HG03159 (cell line): ENCODE data around the gene LAP3.
A peak's percentile ranks its signal among the peaks of the same experiment; 100 is the strongest.

Source experiments
- ATAC-seq: cut with Tn5 transposase; IDR thresholded peaks from one replicate; pipeline ENCODE4 v1.9.1; 2021; ENCODE audit warnings: mild to moderate bottlenecking, moderate library complexity; ENCODE audit not compliant: unreplicated experiment

The LAP3 gene

GRCh38 chr4:17614416-17615299 lies 37.7 kb downstream of the LAP3 start, which contains the start of gene MED28:
Gene MED28 (plus strand): TSS chr4:17614641. CDS start chr4:17614655, 14 bp downstream.
- ATAC-seq, result peak; percentile 94

DNA sequence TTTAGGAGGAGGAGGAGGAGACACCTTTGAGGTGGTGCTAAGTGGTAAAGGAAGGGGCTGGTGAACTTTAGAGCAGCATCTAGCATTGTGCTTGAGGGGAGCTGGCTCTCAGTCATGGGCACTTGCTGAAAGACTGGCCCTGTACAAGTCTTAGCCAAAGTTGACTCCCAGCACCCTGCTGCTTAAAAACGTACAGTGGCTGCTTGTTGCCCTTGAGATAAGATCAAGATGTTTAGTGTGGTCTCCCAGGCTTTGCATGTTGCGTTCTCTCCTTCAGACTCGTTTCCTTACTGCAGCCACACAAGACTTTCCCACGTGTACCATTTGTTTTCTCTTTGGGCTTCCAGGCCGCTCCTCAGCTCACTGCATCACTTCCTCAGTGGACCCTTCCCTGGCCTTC lies 39.3 kb downstream of the LAP3 start:
- ATAC-seq, result no peak

GRCh38 chr4:17618926-17619325 lies 41.9 kb downstream of the LAP3 start:
- no peak for ATAC-seq

- no peak for ATAC-seq
Measured at GRCh38 chr4:17619416-17620105, 42.6 kb downstream of the LAP3 start.

GRCh38 chr4:17623451-17624001 lies 46.5 kb downstream of the LAP3 start:
- no peak for ATAC-seq

DNA sequence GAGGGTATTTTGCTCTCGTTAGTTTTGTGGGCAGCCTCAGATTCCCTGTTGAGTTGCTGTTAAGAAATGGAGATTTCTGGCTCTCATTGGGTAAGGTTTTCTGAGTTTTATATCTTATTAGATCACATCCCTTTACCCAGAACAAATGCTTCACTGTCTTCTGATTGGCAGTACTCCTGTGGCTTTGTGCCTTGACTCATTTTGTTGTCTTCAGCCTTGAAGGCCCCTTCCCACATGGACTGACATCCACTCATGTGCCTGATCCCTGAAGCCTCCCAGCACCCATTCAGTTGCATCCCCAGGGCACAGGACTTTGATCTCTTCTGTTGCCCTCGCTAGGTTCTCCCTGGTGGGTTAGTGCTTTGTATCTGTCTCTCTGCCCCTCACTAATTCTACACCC lies 47.8 kb downstream of the LAP3 start:
- no peak for ATAC-seq

DNA sequence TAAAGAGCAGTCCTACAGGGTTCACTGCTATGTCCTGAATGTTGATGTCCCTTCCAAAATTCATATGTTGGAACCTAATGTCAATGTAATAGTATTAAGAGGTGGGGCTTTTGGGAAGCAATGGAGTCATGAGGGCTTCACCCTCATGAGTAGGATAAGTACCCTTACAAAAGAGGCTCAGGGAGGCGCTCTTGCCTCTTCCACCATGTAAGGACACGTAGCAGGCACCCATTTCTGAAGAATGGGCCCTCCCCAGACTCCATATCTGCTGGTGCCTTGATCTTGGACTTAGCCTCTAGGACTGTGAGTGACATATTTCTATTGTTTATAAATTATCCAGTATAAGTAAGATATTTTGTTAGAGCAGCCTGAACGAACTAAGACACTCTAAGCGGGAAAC lies 53.2 kb downstream of the LAP3 start:
- no peak for ATAC-seq

- ATAC-seq, result no peak
Measured at GRCh38 chr4:17633600-17633999, 56.6 kb downstream of the LAP3 start.

DNA sequence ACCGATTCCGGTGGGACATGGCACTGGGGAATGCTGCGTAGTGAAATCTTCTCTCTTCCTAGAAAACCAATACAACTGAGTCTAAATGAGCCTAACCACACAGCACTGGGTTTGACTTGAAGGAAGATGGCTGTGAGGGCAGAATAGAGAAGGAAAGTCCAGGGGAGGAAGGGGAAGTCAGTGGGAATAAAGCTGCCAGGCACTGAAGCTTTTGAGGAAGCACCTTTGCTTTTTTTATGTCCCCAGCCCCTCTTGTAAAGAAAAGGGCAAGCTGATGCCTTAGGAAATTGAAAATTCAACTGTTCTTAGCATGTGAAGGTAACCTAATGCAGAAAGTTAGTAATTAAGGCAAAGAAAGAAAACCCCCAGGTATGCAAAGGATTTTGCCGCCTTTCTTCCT lies 58.1 kb downstream of the LAP3 start:
- no peak for ATAC-seq

DNA sequence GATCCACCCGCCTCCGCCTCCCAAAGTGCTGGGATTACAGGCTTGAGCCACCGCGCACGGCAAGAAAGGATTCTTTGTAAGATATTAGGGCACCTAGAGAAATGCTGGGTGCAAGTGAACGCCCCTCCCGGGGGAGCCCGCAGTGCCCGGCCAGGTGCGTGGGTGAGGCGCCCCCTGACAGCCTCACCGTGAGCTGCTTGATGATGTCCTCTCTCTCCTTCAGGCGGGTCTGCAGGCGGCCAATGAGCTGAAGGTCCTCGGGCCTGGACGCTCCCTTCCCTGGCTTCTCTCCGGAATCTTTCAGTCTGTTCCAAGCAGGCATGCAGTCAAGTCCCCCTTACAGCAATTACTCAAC lies 59.3 kb downstream of the LAP3 start:
- ATAC-seq, result peak; percentile 5

DNA sequence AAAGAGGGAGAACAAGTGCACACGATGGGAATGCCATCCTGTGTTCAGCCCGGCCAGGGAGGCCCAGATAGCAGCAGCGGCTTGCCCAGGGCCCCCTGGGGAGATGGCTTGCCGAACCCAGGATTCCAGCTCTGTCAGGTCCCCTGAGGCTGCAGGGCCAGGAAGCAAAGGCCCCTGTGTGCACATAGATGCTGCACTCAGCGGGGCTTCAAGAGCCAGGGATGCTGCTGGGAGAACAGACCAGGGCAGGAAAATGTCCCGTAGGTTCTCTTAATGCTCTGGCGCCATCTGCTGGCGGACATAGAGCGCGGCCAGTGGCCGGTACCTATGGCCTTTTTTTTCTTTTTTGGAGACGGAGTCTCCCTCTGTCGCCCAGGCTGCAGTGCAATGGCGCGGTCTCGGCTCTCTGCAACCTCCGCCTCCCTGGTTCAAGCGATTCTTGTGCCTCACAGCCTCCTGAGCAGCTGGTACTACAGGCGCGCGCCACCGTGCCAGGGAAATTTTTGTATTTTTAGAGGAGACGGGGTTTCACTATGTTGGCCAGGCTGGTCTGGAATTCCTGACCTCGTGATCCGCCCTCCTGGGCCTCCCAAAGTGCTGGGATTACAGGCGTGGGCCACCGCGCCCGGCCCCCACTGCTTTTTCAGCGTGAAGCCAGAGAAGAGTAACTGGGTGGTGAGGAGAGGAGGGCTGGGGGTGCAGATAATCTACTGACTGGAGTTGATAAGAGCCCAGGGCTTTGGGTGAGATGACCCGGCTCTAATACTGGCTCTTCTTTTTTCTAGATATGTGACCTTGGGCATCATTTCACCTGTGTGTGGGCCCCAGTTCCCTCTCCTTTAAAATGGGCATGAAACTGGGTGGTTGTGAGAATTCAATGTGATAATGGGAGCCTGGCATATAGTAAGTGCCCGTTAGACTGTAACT lies 60.0 kb downstream of the LAP3 start:
- ATAC-seq, result peak; percentile 85

- ATAC-seq, result no peak
Measured at GRCh38 chr4:17639136-17639535, 62.1 kb downstream of the LAP3 start.

GRCh38 chr4:17642398-17642783 lies 65.4 kb downstream of the LAP3 start:
- no peak for ATAC-seq

GRCh38 chr4:17646693-17647092 lies 69.7 kb downstream of the LAP3 start:
- no peak for ATAC-seq

DNA sequence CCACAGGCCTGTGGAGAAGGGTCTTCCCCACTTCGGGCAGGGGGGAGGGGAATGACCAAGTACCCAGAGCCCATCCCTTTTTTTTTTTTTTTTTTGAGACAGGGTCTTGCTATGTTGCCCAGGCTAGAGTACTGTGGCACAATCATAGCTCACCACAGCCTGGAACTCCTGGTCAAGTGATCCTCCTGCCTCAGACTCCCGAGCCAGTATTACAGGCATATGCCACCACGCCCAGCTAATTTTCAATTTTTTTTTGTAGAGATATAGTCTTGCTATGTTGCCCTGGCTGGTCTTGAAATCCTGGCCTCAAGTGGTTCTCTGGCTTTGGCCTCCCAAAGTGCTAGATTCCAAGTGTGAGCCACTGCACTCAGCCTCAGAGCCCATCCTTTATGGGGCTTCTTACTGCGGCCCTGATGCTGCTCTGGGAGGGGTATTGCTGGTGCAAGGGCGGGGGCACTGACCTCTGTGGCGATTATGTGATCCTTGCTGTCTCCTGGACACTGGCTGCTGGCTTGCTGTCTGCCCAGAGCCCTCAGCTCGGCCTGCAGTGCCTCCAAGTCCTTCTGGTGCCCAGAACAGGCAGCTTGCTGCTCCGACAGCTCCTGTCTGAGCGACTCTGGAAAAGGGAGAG lies 70.3 kb downstream of the LAP3 start:
- ATAC-seq, result no peak

GRCh38 chr4:17647927-17648326 lies 70.9 kb downstream of the LAP3 start:
- no peak for ATAC-seq

- ATAC-seq, result no peak
Measured at GRCh38 chr4:17650406-17650805, 73.4 kb downstream of the LAP3 start.

DNA sequence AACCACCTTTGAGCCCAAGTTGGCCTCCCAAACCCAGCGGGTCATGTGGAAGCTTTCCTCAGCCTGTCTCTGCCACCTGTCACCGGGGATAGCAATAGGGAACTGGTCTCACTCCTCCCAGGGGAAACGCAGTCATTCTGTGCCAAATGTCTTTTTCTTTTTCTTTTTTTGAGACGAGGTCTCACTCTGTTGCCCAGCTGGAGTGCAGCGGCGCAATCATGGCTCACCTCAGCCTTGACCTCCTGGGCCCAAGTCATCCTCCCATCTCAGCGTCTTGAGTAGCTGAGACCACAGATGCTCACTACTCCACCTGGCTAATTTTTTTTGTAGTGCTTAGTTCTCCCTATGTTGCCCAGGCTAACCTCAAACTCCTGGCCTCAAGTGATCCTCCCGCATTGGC lies 77.7 kb downstream of the LAP3 start:
- no peak for ATAC-seq

DNA sequence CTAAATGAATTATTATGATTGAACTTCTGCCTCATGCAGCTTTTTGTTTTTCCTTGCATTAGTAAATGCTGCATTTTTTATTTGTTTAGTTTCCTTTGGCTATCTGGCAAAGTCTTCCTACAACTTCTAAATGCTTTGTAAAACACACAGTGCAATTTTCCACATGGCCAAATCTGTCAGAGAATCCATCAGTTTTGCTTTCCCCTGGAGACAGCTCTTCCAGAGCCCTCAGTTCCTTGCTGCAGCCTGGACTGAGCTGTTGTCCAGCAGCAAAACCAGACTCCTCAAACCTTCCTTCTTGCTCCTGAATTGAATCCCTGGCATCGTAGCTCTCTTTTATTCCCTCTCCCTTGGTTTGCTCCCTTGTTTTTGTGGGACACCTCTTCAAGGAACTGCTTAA lies 80.1 kb downstream of the LAP3 start:
- no peak for ATAC-seq
